ENCODE measurements around the gene RXYLT1. TPM values are rescaled to one million over a fixed set of nuclear protein-coding genes. Genes with fewer than 3 reads are reported as not detected.

RXYLT1 gene
- total and polyA plus RNA-seq, 2 of the 8 experiments (the other 6 are each of a cell fraction or from before 2014, with no cell fraction given): 3.8 to 10.9 TPM

GRCh38 chr12:63846238-63846967 is 66.7 kb downstream of the RXYLT1 start:
- Histone ChIP-seq H2AK5ac (ENCODE audit: low read depth, low read length) (no peak overlapping the region), H2AFZ (ENCODE audit: low read length) (no peak overlapping the region), H4K20me1 (replicated peaks in 1 of 2; ENCODE audit: control insufficient read depth in 1 of 2, insufficient read depth in 2 of 2, low read length in 2 of 2) (no peaks in the 10 kb centered on the region), H2BK5ac (ENCODE audit: low read depth, low read length) (no peak overlapping the region), H3K27me3 (replicated peaks in 1 of 4; ENCODE audit: control insufficient read depth in 3 of 4, extremely low read depth in 1 of 4, insufficient read depth in 3 of 4, low read length in 3 of 4) (peaks cover 0 to 4% (median 2%) of the 10 kb centered on the region in 4 experiments; a peak in 2 of 7 replicates), H3K23ac (ENCODE audit: insufficient read length) (no peak overlapping the region), H3K23me2 (ENCODE audit: low read depth, low read length) (peaks cover 12% of the 10 kb centered on the region), H3K18ac (ENCODE audit: extremely low read depth, low read length) (no peak overlapping the region), H2BK120ac (replicated peaks; ENCODE audit: low read depth, low read length) (no peak overlapping the region), H3K4me1 (replicated peaks in 1 of 4; ENCODE audit: control insufficient read depth in 3 of 4, insufficient read depth in 4 of 4, low read length in 3 of 4) (peaks cover 0 to 5% (median under 1%) of the 10 kb centered on the region in 4 experiments; a peak in 1 of 7 replicates), H3K27ac (ENCODE audit: low read depth, low read length) (no peak overlapping the region), H4K5ac (ENCODE audit: insufficient read length, low read depth, low read length) (no peak overlapping the region), H3K4me2 (ENCODE audit: insufficient read depth in 1 of 2, low read depth in 2 of 2, low read length in 2 of 2) (peak overlapping the region; percentile 57 to 98; a peak in 2 of 4 replicates), H3K14ac (ENCODE audit: insufficient read length) (no peak overlapping the region), H3K56ac (replicated peaks; ENCODE audit: insufficient read length, low read depth, low read length) (no peak overlapping the region), H4K8ac (ENCODE audit: extremely low read depth, insufficient read depth, low read length) (no peak overlapping the region), H3K79me2 (ENCODE audit: control insufficient read depth in 1 of 2, insufficient read depth in 2 of 2, low read length in 2 of 2) (peaks cover 4 to 15% of the 10 kb centered on the region in 2 experiments; a peak in 3 of 4 replicates), H2BK12ac (ENCODE audit: low read depth, low read length) (no peak overlapping the region), H2BK15ac (ENCODE audit: low read length) (no peak overlapping the region), H3K36me3 (ENCODE audit: control insufficient read depth in 2 of 4, insufficient read depth in 4 of 4, low read length in 3 of 4) (no peaks in the 10 kb centered on the region), H3K4me3 (ENCODE audit: extremely low read depth in 1 of 4, insufficient read depth in 2 of 4, low read depth in 3 of 4, low read length in 4 of 4) (peak overlapping the region in 1 of 4 experiments; percentile 92; a peak in 1 of 8 replicates), H3K4ac (replicated peaks; ENCODE audit: insufficient read length, low read depth, low read length) (no peak overlapping the region), H3K79me1 (ENCODE audit: low read depth, low read length) (no peaks in the 10 kb centered on the region), H2BK20ac (ENCODE audit: low read length) (no peak overlapping the region), H3K9me3 (ENCODE audit: insufficient read depth in 2 of 2, low read depth in 1 of 2, low read length in 1 of 2) (no peaks in the 10 kb centered on the region), H3K9ac (replicated peaks in 1 of 4; ENCODE audit: extremely low read depth in 1 of 4, low read depth in 3 of 4, low read length in 3 of 4) (no peak overlapping the region), H4K91ac (replicated peaks; ENCODE audit: insufficient read length, low read length) (no peak overlapping the region)
- FAIRE-seq (no peak), DNase-seq (ENCODE audit: low read depth in 1 of 2, low spot score in 2 of 2) (no peak)
- 83% methylated on average over 6 of the region's 6 CpGs; no CpG with 5 or more reads in 1 of the 2 experiments for WGBS, 2 experiments (ENCODE audit: extremely low coverage in 1 of 2, insufficient coverage in 1 of 2, insufficient read length in 1 of 2, insufficient replicate concordance in 2 of 2, low coverage in 1 of 2, low lambda C conversion rate in 2 of 2, missing lambda C conversion rate in 1 of 2)
- ChIA-PET POLR2A (ENCODE audit: partially characterized antibody) (no interaction called here), CTCF (ENCODE audit: partially characterized antibody) (interaction anchor here (0.7 to 1.0 kb wide), 2 partner anchors 12 to 319 kb away, joined by 3 read pairs; no protein-coding TSS in a partner anchor)
- no peak for TF ChIP-seq JUND (IDR thresholded peaks at IDR 0.05; ENCODE audit: low read length)
- no peak for TF ChIP-seq YY1 (IDR thresholded peaks at IDR 0.05; ENCODE audit: low read depth, low read length)
- TF ChIP-seq NRF1 (IDR thresholded peaks at IDR 0.05; ENCODE audit: low read depth, low read length): no peak
- no peak for TF ChIP-seq TAF1 (IDR thresholded peaks at IDR 0.05; ENCODE audit: low read depth, low read length)
- TF ChIP-seq JUN (IDR thresholded peaks at IDR 0.05; ENCODE audit: low read depth, low read length): no peak
- TF ChIP-seq GTF2F1 (IDR thresholded peaks at IDR 0.05; ENCODE audit: borderline replicate concordance, low read depth, low read length): no peak
- no peak for TF ChIP-seq SP1 (IDR thresholded peaks at IDR 0.05; ENCODE audit: low read depth, low read length)
- TF ChIP-seq POLR2AphosphoS5 (IDR thresholded peaks at IDR 0.05; ENCODE audit: low read depth, low read length): no peak
- TF ChIP-seq CEBPB (IDR thresholded peaks at IDR 0.05; ENCODE audit: low read depth, low read length): no peak
- TF ChIP-seq NANOG (IDR thresholded peaks at IDR 0.05; ENCODE audit: insufficient read depth, low read depth, low read length, poor library complexity, severe bottlenecking): no peak
- no peak for TF ChIP-seq HDAC2 (IDR thresholded peaks at IDR 0.05; ENCODE audit: borderline replicate concordance in 1 of 2, low read depth in 2 of 2, low read length in 2 of 2)
- TF ChIP-seq TBP (IDR thresholded peaks at IDR 0.05; ENCODE audit: low read depth, low read length): no peak
- no peak for TF ChIP-seq SIN3A (conservative IDR thresholded peaks at IDR 0.05 in 1 of 2, IDR thresholded peaks at IDR 0.05 in 1 of 2; ENCODE audit: low read depth in 1 of 2, low read length in 2 of 2)
